WTC11 (cell line): ENCODE results near the gene RAPSN. TPM values are rescaled to one million over a fixed set of nuclear protein-coding genes. Genes with fewer than 3 reads are reported as not detected.

Source experiments
- ATAC-seq: fragments of 200-7000 bp; cut with Tn5 transposase; 2 replicates; pipeline ENCODE4 v1.10.0; 2021; ENCODE audit warnings: mild to moderate bottlenecking, moderate library complexity
- CTCF ChIA-PET: fragments of 300-600 bp; sonication (Branson Sonifier 250); formaldehyde crosslinking; loops from one replicate; lab custom pipeline; 2021; ENCODE audit warnings: antibody characterized with exemption; lab: Charles Lee
- POLR2A ChIA-PET: fragments of 350-600 bp; sonication (Branson Sonifier 250); formaldehyde crosslinking; loops from one replicate; lab custom pipeline; 2021; ENCODE audit warnings: antibody characterized with exemption; lab: Charles Lee
- DNase-seq: peaks from one replicate; pipeline ENCODE4 v3.0.0; 2021; ENCODE audit warnings: low spot score
- H3K27ac Mint-ChIP-seq: 2 replicates; pipeline ENCODE4 v1.8.0; 2021; ENCODE audit warnings: mixed read lengths
- H3K27me3 Mint-ChIP-seq: 2 replicates; pipeline ENCODE4 v1.8.0; 2021; ENCODE audit warnings: low read depth, mild to moderate bottlenecking, moderate library complexity, mixed read lengths
- H3K36me3 Mint-ChIP-seq: 2 replicates; pipeline ENCODE4 v1.8.0; 2021; ENCODE audit warnings: mixed read lengths
- H3K4me1 Mint-ChIP-seq: 2 replicates; pipeline ENCODE4 v1.8.0; 2022; ENCODE audit warnings: mixed read lengths
- H3K4me3 Mint-ChIP-seq: 2 replicates; pipeline ENCODE4 v1.8.0; 2021; ENCODE audit warnings: mild to moderate bottlenecking, moderate library complexity, mixed read lengths
- H3K9me3 Mint-ChIP-seq: 2 replicates; pipeline ENCODE4 v1.8.0; 2021; ENCODE audit warnings: mixed read lengths
- ATF6 ChIP-seq: sonication (generic); formaldehyde crosslinking; IDR thresholded peaks from 2 replicates; pipeline ENCODE4 v1.8.1; 2023; ENCODE audit warnings: mild to moderate bottlenecking, missing genetic modification reagents
- CBFB ChIP-seq: sonication (generic); formaldehyde crosslinking; IDR thresholded peaks from 2 replicates; pipeline ENCODE4 v1.8.1; 2022; ENCODE audit warnings: mild to moderate bottlenecking, low read depth, missing genetic modification reagents
- ESRRA ChIP-seq: sonication (generic); formaldehyde crosslinking; IDR thresholded peaks from 2 replicates; pipeline ENCODE4 v1.8.1; 2022; ENCODE audit warnings: mild to moderate bottlenecking, missing genetic modification reagents, borderline replicate concordance
- ETV6 ChIP-seq: sonication (generic); formaldehyde crosslinking; IDR thresholded peaks from 2 replicates; pipeline ENCODE4 v1.8.1; 2022; ENCODE audit warnings: mild to moderate bottlenecking, missing genetic modification reagents
- GABPB1 ChIP-seq: sonication (generic); formaldehyde crosslinking; IDR thresholded peaks from 2 replicates; pipeline ENCODE4 v1.8.1; 2023; ENCODE audit warnings: mild to moderate bottlenecking, missing genetic modification reagents
- IRF2 ChIP-seq: sonication (generic); formaldehyde crosslinking; IDR thresholded peaks from 2 replicates; pipeline ENCODE4 v1.8.0; 2022; ENCODE audit warnings: low read depth, missing genetic modification reagents, borderline replicate concordance
- PRDM15 ChIP-seq: sonication (generic); formaldehyde crosslinking; IDR thresholded peaks from 2 replicates; pipeline ENCODE4 v1.8.0; 2022; ENCODE audit warnings: missing genetic modification reagents
- RORB ChIP-seq: fragments of 250-450 bp; sonication (Bioruptor Pico); IDR thresholded peaks from 2 replicates; pipeline ENCODE4 v1.9.0; 2021; ENCODE audit warnings: mild to moderate bottlenecking
- SP1 ChIP-seq: sonication (generic); formaldehyde crosslinking; conservative IDR thresholded peaks from 2 replicates; pipeline ENCODE4 v1.8.1; 2022; ENCODE audit warnings: missing genetic modification reagents
- TEAD1 ChIP-seq: sonication (generic); formaldehyde crosslinking; IDR thresholded peaks from 2 replicates; pipeline ENCODE4 v1.8.0; 2022; ENCODE audit warnings: mild to moderate bottlenecking, missing genetic modification reagents
- ZNF138 ChIP-seq: sonication (generic); formaldehyde crosslinking; conservative IDR thresholded peaks from 2 replicates; pipeline ENCODE4 v1.8.1; 2022; ENCODE audit warnings: mild to moderate bottlenecking, moderate library complexity, missing genetic modification reagents
- ZNF219 ChIP-seq: sonication (generic); formaldehyde crosslinking; IDR thresholded peaks from 2 replicates; pipeline ENCODE4 v1.8.0; 2023; ENCODE audit warnings: missing genetic modification reagents, mild to moderate bottlenecking, borderline replicate concordance
- ZNF317 ChIP-seq: sonication (generic); formaldehyde crosslinking; IDR thresholded peaks from 2 replicates; pipeline ENCODE4 v1.8.1; 2023; ENCODE audit warnings: low read depth, mild to moderate bottlenecking, moderate library complexity, missing genetic modification reagents, borderline replicate concordance
- ZNF512 ChIP-seq: sonication (generic); formaldehyde crosslinking; IDR thresholded peaks from 2 replicates; pipeline ENCODE4 v1.8.1; 2022; ENCODE audit warnings: missing genetic modification reagents, borderline replicate concordance
- total RNA-seq: library from RNA; stranded (reverse); gene quantifications from 3 replicates; pipeline ENCODE4 v1.2.3, GENCODE V29; 2021
- TF ChIP-seq, protein P1 (sequence below): fragments of 250-450 bp; sonication (Bioruptor Pico); IDR thresholded peaks from 2 replicates; pipeline ENCODE4 v2.1.2; 2022; ENCODE audit warnings: mild to moderate bottlenecking, moderate library complexity
- TF ChIP-seq, protein P2 (sequence below): sonication (generic); formaldehyde crosslinking; IDR thresholded peaks from 2 replicates; pipeline ENCODE4 v1.8.0; 2022; ENCODE audit warnings: mild to moderate bottlenecking, missing genetic modification reagents
- TF ChIP-seq, protein P3 (sequence below): fragments of 250-450 bp; sonication (Bioruptor Pico); IDR thresholded peaks from 2 replicates; pipeline ENCODE4 v1.9.0; 2021; ENCODE audit warnings: moderate library complexity, mild to moderate bottlenecking, inconsistent platforms, borderline replicate concordance
- TF ChIP-seq, protein P4 (sequence below): sonication (generic); formaldehyde crosslinking; IDR thresholded peaks from 2 replicates; pipeline ENCODE4 v1.8.1; 2023; ENCODE audit warnings: mild to moderate bottlenecking, moderate library complexity, missing genetic modification reagents
- TF ChIP-seq, protein P5 (sequence below): sonication (generic); formaldehyde crosslinking; IDR thresholded peaks from 2 replicates; pipeline ENCODE4 v1.8.1; 2022; ENCODE audit warnings: low read depth, missing genetic modification reagents, borderline replicate concordance

Gene RAPSN
- total RNA-seq, 1 experiment from 2014 or later, result 0.66 TPM

DNA sequence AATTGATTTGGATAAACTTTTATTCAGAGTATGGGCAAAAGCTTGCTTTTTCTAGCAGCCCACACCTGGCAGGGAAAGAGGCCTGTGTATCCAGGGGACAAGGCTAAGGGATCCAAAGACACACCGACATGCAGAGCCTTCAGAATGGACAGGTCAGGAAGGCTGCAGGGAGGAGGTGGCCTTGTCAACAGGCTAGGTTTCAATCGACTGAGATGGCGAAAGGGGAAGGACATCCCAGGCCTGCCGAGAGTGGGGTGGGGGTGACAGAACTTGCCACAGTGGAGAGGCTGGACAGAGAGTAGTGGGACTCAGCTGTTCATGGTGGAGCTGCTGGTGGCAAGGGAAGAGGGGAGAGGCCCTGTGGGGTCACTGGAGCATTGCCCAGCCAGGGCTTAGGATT is 45.8 kb downstream of the RAPSN start:
- peaks cover 39% of the 10 kb centered on the region for H3K4me1 Mint-ChIP-seq
- DNase-seq (no peak), ATAC-seq (no peak)
- no peaks in the 10 kb centered on the region for H3K36me3 Mint-ChIP-seq
- ChIA-PET POLR2A (no interaction called here), CTCF (interaction anchor here (0.6 to 2.1 kb wide), 3 partner anchors 9 to 51 kb away, joined by 3 to 10 read pairs (median 3); no protein-coding TSS in a partner anchor)
- H3K27me3 Mint-ChIP-seq, result no peaks in the 10 kb centered on the region
- no peak overlapping the region for H3K4me3 Mint-ChIP-seq
- peak overlapping the region; percentile 66; the same call in 1 of the 2 replicates for H3K27ac Mint-ChIP-seq
- no peaks in the 10 kb centered on the region for H3K9me3 Mint-ChIP-seq
- TF ChIP-seq, protein P1, sequence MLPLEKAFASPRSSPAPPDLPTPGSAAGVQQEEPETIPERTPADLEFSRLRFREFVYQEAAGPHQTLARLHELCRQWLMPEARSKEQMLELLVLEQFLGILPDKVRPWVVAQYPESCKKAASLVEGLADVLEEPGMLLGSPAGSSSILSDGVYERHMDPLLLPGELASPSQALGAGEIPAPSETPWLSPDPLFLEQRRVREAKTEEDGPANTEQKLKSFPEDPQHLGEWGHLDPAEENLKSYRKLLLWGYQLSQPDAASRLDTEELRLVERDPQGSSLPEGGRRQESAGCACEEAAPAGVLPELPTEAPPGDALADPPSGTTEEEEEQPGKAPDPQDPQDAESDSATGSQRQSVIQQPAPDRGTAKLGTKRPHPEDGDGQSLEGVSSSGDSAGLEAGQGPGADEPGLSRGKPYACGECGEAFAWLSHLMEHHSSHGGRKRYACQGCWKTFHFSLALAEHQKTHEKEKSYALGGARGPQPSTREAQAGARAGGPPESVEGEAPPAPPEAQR (CRISPR knock-in tag), result no peak
- TF ChIP-seq ZNF512, result no peak
- no peak for TF ChIP-seq TEAD1 (CRISPR knock-in tag)
- no peak for TF ChIP-seq ZNF219 (CRISPR knock-in tag)
- TF ChIP-seq CBFB, result no peak
- TF ChIP-seq, protein P2, sequence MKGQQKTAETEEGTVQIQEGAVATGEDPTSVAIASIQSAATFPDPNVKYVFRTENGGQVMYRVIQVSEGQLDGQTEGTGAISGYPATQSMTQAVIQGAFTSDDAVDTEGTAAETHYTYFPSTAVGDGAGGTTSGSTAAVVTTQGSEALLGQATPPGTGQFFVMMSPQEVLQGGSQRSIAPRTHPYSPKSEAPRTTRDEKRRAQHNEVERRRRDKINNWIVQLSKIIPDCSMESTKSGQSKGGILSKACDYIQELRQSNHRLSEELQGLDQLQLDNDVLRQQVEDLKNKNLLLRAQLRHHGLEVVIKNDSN (CRISPR knock-in tag), result no peak
- no peak for TF ChIP-seq ZNF138 (CRISPR knock-in tag)
- no peak for TF ChIP-seq RORB (CRISPR knock-in tag)
- TF ChIP-seq GABPB1 (CRISPR knock-in tag), result no peak

DNA sequence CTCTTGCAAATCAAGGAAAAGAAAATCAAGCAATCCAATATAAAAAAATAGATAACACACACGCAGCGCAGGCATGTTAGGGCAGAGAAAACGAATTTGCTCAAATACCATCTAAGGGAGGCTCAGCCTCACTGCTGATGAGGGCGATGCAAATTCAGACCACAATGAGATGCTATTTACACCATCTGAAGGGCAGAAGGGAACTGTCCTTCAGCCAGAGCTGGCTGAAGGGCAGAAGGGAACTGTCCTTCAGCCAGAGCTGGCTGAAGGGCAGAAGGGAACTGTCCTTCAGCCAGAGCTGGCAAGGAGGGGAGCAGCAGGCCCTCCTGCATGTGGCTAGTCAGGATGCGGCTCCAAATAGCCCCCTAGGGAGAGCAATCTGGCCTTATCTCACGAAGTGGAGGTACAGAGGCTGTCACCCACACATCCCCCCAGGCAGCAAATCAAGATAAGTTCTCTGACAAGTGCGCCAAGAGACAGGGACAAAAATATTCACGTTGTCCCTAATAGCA is 48.1 kb downstream of the RAPSN start:
- H3K27ac Mint-ChIP-seq, result peak overlapping the region; percentile 97
- POLR2A ChIA-PET, result interaction anchor here (0.6 to 1.5 kb wide), 3 partner anchors 24 to 315 kb away, joined by 3 to 8 read pairs (median 3); no protein-coding TSS in a partner anchor
- H3K4me3 Mint-ChIP-seq, result peak overlapping the region; percentile 79
- H3K4me1 Mint-ChIP-seq, result peaks cover 31% of the 10 kb centered on the region
- DNase-seq (no peak), ATAC-seq (peak; percentile 56)
- no peaks in the 10 kb centered on the region for H3K36me3 Mint-ChIP-seq
- H3K27me3 Mint-ChIP-seq, result no peaks in the 10 kb centered on the region
- CTCF ChIA-PET, result interaction anchor here (0.6 to 3.3 kb wide), 10 partner anchors 10 to 488 kb away, joined by 3 to 20 read pairs (median 5); no protein-coding TSS in a partner anchor
- no peaks in the 10 kb centered on the region for H3K9me3 Mint-ChIP-seq
- TF ChIP-seq ESRRA (no peak), ATF6 (no peak), ETV6 (no peak), SP1 (CRISPR knock-in tag) (no peak), PRDM15 (CRISPR knock-in tag) (no peak), ZNF317 (no peak), IRF2 (CRISPR knock-in tag) (no peak)
- TF ChIP-seq, protein P3, sequence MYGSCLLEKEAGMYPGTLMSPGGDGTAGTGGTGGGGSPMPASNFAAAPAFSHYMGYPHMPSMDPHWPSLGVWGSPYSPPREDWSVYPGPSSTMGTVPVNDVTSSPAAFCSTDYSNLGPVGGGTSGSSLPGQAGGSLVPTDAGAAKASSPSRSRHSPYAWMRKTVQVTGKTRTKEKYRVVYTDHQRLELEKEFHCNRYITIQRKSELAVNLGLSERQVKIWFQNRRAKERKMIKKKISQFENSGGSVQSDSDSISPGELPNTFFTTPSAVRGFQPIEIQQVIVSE (CRISPR knock-in tag), result no peak
- TF ChIP-seq, protein P4, sequence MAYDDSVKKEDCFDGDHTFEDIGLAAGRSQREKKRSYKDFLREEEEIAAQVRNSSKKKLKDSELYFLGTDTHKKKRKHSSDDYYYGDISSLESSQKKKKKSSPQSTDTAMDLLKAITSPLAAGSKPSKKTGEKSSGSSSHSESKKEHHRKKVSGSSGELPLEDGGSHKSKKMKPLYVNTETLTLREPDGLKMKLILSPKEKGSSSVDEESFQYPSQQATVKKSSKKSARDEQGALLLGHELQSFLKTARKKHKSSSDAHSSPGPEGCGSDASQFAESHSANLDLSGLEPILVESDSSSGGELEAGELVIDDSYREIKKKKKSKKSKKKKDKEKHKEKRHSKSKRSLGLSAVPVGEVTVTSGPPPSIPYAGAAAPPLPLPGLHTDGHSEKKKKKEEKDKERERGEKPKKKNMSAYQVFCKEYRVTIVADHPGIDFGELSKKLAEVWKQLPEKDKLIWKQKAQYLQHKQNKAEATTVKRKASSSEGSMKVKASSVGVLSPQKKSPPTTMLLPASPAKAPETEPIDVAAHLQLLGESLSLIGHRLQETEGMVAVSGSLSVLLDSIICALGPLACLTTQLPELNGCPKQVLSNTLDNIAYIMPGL (CRISPR knock-in tag), result no peak
- TF ChIP-seq, protein P5, sequence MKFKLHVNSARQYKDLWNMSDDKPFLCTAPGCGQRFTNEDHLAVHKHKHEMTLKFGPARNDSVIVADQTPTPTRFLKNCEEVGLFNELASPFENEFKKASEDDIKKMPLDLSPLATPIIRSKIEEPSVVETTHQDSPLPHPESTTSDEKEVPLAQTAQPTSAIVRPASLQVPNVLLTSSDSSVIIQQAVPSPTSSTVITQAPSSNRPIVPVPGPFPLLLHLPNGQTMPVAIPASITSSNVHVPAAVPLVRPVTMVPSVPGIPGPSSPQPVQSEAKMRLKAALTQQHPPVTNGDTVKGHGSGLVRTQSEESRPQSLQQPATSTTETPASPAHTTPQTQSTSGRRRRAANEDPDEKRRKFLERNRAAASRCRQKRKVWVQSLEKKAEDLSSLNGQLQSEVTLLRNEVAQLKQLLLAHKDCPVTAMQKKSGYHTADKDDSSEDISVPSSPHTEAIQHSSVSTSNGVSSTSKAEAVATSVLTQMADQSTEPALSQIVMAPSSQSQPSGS, result no peak
